Activated CD4-positive, alpha-beta T cell treated with anti-CD3 and anti-CD28 coated beads, Interleukin-10, Interleukin-2, amounts not matched to agents 100 ng/mL and 50 ng/mL, durations not matched to agents 16 hours and 8 hours (primary cell): Measurements from ENCODE around the gene LARGE1.

ENCODE experiments used
- DNase-seq: peaks from one replicate; pipeline ENCODE4 v3.0.0-alpha.2; 2020

LARGE1 gene

GRCh38 chr22:33654173-33654895 is 265.9 kb downstream of the LARGE1 start:
- DNase-seq, result no peak

- DNase-seq, result no peak
These were observed 266.7 kb downstream of the LARGE1 start for GRCh38 chr22:33653532-33654063.

- no peak for DNase-seq
These were observed 267.7 kb downstream of the LARGE1 start for GRCh38 chr22:33652615-33653014.

- DNase-seq, result no peak
These were observed 270.0 kb downstream of the LARGE1 start for GRCh38 chr22:33650244-33650643.

DNA sequence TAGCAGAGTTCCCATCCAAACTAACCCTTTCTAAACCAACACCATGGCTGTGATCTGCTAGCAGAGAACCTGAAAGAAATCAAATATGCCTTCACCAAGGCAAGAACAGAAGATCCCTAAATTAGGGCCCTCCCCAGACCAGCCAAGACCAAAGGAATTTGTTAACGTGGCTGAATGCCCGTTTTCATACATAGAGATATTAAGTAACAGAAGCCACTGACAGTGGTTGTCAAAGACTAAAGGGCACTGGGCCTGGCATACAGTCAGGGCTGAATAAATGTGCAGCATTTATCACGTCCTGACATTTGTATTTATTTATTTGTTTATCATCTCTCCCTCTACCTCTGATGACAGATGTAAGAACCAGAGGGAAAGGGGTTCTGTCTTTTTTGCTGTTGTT is 271.8 kb downstream of the LARGE1 start:
- DNase-seq, result no peak

DNA sequence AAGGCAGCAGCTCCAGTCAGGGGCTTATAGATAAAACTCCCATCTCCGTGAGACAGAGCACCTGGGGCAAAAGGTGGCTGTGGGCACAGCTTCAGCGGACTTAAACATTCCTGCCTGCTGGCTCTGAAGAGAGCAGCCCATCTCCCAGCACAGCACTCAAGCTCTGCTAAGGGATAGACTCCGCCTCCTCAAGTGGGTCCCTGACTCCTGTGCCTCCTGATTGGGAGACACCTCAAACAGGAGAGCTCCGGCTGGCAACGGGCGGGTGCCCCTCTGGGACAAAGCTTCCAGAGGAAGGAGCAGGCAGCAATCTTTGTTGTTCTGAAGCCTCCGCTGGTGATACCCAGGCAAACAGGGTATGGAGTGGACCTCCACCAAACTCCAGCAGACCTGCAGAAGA is 279.4 kb downstream of the LARGE1 start:
- no peak for DNase-seq

GRCh38 chr22:33639588-33640254 is 280.6 kb downstream of the LARGE1 start:
- no peak for DNase-seq

DNA sequence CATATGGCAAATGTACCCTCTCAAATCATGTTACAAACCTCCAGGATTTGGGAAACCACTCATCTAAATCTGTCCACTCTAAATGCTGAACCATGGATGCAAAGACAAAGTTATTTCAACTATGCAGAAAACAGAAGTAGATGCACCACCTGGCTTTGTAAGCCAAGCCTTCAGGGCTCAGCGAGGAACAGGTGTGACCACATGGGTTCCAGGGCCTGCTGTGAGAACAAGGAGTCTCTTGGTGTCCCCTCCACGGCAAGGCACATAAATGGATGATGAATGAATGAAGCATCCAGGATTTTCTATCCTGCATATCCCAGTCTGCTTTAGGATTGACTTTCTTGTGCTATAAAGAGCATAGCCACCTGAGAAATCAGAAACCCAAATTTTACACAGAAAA is 284.5 kb downstream of the LARGE1 start:
- DNase-seq, result no peak

GRCh38 chr22:33631777-33632176 is 288.5 kb downstream of the LARGE1 start:
- DNase-seq, result no peak

DNA sequence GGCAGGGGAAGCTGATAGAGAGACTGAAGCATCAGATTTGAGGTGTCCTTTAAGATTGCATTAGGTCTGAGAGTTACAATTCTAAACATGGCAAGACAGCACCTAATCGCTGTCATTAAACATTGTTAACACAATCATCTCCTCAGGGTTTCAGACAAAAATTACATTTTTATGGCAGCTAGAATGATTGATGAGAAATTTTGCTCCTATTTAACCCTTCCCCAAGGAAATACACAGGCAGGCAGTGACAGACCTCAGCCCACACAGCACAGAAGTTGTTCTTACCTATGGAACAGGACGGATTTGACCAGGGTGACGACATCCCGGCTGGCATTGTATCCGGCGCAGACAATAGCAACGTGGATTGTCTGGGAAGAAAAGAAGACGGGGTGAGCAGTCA is 294.3 kb downstream of the LARGE1 start:
- DNase-seq, result no peak

- no peak for DNase-seq
These were observed 300.2 kb downstream of the LARGE1 start for GRCh38 chr22:33620085-33620484.

DNA sequence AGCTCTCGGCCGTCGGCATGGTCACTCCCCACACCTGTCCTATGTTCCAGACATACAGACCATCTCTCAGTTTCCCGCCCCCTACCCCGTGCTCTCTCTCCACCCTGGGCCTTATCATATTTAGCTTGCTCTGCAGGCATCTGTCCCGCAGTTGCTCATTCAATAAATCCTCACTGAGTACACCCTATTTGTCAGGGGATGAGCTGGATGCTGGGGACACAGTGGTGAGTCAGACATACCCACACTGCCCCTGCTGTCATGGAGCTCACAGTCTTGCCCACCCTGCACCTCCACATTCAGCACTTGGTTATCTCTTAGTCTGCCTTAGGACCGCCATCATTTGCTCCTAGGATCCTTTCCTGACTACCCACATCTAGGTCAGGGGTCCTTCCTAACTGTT is 313.8 kb downstream of the LARGE1 start:
- no peak for DNase-seq

DNA sequence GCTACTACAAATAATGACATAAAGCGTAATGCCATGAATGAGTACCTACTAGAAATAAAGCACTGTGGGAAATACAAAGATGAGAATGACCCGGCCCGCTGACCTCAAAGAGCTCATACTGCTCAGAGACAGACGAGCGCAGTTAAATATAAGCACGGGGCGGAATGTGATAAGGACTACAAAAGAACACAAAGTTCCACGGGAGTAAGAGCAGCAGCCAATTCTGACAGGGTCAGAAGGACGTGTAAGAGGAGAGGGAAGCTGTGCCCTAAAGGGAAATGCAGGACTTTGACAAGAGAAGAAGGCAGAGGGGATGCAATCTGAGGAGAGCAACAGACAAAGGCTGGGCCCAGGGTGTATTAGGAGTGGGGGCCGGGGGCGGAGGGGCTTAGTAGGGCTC is 314.6 kb downstream of the LARGE1 start:
- no peak for DNase-seq

DNA sequence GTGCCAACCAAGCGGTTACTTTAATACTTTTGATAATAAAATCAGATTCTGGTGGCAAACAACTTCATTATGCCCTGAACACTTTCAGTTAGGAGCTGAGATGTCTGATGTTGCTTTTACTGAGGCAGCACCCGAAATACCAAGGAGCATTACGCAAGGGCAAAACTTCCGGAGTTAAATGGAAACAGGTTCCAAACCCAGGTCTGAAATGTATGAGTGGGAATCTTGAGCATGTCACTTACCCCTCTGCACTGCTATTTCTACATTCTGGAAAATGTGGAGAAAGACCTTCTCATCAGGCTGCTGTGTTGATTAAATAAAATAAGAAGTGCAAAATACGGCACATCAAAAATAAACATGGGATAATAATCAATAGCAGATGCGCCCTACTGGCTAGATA is 315.1 kb downstream of the LARGE1 start:
- DNase-seq, result no peak

GRCh38 chr22:33601062-33601461 is 319.2 kb downstream of the LARGE1 start:
- no peak for DNase-seq

DNA sequence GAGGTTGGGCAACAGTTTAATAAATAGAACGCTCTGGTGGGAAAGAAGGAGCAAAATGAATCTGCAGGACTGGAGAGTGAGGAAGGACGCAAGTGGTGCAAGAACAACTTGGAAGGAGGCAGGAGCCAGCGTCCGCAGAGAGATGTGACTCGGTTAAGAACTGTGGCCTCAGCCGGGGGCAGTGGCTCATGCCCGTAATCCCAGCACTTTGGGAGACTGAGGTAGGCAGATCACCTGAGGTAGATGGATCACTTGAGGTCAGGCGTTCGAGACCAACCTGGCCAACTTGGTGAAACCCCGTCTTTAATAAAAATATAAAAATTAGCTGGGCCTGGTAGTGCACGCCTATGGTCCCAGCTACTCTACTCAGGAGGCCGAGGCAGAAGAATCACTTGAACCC is 319.7 kb downstream of the LARGE1 start:
- DNase-seq, result no peak

GRCh38 chr22:33600113-33600512 is 320.2 kb downstream of the LARGE1 start:
- no peak for DNase-seq

DNA sequence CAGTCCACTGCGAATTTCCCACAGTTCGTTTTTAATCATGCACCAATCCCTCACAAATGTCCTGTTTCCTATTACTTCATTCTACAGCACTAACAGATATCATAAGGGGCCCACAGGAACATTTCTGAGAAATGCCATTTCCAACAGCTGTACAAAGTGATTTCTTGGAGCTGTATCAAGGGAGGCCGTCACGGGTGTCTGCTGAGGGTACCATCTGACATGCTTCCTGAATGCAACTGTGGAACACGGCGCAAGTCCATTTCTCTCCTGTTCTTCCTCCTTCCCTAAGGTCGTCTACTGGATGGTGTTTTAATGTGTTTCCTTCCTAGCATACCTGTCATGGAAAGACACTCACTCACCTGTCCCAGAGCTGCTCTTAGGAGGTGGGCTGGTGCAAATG is 320.7 kb downstream of the LARGE1 start:
- DNase-seq, result no peak

GRCh38 chr22:33598821-33599220 is 321.5 kb downstream of the LARGE1 start:
- DNase-seq, result no peak

DNA sequence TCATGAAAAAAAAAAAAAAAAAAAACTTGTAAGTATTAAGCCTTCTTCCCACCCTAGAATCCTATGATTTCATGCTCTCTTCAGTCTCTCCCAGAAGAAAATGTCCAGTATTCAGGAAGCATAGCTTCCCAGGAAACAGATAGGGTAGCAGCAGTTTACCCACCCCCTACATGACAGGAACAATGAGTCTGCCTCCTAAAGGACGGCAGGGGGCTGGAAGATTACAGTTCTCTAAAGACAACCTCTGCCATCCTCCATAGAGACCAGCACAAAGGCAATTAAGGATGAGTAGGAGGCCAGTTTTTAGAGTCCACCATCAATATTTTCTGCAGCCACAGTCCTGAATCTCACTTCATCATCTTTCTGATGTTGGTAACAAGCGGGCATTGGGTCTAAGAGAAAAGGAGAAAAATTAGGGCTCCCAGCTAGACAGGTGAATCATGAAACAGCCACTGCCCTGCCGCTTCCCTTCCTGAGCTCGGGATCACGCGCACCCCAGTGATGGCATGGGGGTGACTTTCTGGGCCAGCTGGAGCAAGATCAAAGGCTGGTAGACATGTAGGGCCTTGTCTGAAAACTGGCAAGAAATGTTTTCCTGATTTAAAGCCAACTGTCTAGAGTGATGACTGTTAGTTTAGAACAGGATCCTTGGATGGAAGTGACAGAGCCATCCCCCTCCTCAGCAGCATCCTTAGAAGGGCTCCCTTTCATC is 322.8 kb downstream of the LARGE1 start:
- DNase-seq, result no peak

DNA sequence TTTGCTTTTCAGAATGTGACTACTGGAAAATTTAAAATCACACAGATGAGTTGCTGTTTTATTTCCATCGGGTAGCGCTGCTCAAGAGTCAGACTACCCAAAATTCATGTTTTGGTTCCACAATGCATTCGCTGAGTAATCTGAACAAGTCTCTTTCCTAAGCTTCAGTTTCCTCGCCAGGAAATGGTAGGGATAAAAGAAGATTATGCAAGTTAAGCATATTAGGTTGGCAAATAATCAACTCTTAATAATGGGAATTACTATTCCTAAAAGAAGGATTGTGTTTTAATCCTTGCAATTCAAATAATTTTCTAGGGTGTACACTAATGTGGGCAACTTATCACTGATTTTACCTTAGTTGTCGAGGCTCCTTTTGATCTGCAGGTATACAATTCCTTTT is 326.5 kb downstream of the LARGE1 start:
- no peak for DNase-seq

DNA sequence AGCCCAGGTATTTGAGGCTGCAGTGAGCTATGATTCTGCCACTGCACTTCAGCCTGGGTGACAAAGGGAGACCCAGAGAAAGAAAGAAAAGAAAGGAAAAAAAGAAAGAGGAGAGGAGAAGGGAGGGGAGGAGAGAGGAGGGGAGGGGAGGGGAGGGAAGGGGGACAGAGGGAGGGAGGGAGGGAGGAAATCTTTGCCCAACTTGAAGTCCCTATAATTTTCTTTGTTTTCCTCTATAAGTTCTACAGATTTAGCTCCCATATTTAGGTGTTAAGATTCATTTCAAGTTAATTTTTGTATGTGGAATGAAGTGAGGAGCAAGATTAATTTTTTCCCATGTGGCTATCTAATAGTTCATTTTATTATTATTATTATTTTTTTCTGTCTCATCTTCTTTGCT is 328.3 kb downstream of the LARGE1 start:
- no peak for DNase-seq

DNA sequence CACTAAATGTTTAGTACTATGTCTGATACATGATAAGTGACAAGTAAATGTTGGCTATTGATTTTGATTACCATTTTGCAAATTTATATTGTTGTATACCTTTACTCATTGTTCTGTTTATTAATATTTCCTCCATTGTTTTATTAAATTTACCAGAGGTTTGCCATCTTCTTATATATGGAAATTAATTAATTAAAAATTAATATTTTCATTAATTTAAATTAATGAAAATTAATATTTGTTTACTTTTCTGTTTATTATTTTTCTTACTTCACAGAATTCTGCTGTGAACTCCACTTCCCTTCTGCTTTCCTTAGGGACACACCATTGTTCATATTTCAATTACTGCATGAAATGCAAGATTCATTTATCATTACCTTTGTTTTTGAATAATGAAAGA is 331.0 kb downstream of the LARGE1 start:
- DNase-seq, result no peak

GRCh38 chr22:33588860-33589259 is 331.4 kb downstream of the LARGE1 start:
- no peak for DNase-seq
